GM19238 (cell line): ENCODE data around the gene OR2C3.
"Not testable (repeated sequence)": the region's sequence is repeated elsewhere in the genome, so short reads cannot be mapped to it uniquely, and the experiment has no call there.

ENCODE experiments used
- DNase-seq: peaks from one replicate; pipeline ENCODE4 v3.0.0; 2011; ENCODE audit warnings: low spot score; ENCODE audit not compliant: insufficient read length

OR2C3 gene

GRCh38 chr1:247517795-247518612 is 18.2 kb downstream of the OR2C3 start:
- DNase-seq, result no peak

- DNase-seq, result no peak
These were observed 29.4 kb downstream of the OR2C3 start for GRCh38 chr1:247506831-247507230.

GRCh38 chr1:247500865-247501264 is 35.4 kb downstream of the OR2C3 start:
- DNase-seq, result no peak

- DNase-seq, result no peak
These were observed 39.5 kb downstream of the OR2C3 start for GRCh38 chr1:247496581-247497285.

- DNase-seq, result no peak
These were observed 41.5 kb downstream of the OR2C3 start for GRCh38 chr1:247494767-247495166.

- no peak for DNase-seq
These were observed 43.1 kb downstream of the OR2C3 start for GRCh38 chr1:247493106-247493505.

GRCh38 chr1:247491328-247491727 is 44.9 kb downstream of the OR2C3 start:
- no peak for DNase-seq

GRCh38 chr1:247487057-247487456 is 49.2 kb downstream of the OR2C3 start:
- DNase-seq, result peak; percentile 21

GRCh38 chr1:247482747-247483146 is 53.5 kb downstream of the OR2C3 start:
- DNase-seq, result no peak

GRCh38 chr1:247476328-247477058 is 59.7 kb downstream of the OR2C3 start:
- not testable (repeated sequence) for DNase-seq

- no peak for DNase-seq
These were observed 60.4 kb downstream of the OR2C3 start for GRCh38 chr1:247475793-247476192.
